Ovary (tissue), 3 donors: Measurements from ENCODE around the gene CCNE1.

Experiments
- EP300 ChIP-seq: sonication (generic); formaldehyde crosslinking; IDR thresholded peaks from one replicate; pipeline ENCODE4 v1.6.1; 2017; ENCODE audit warnings: antibody characterized with exemption
- POLR2A ChIP-seq: fragments of 450-650 bp; IDR thresholded peaks from one replicate; pipeline ENCODE4 v1.6.1; 2017; ENCODE audit warnings: antibody characterized with exemption, mild to moderate bottlenecking, moderate library complexity
- TF ChIP-seq, protein P1 (sequence below), 3 donors: fragments of 450-650 bp in 2 of 3; fragments of 200-600 bp in 1 of 3; IDR thresholded peaks; one replicate each; pipeline versions ENCODE4 v1.5.1 to v1.8.0; 2016 to 2022; ENCODE audit warnings: antibody characterized with exemption in 3 of 3, mild to moderate bottlenecking in 1 of 3
- donor health status: DM: no; HTN: no; CAD: no.

- no peak for TF ChIP-seq POLR2A
- no peak for TF ChIP-seq EP300
- TF ChIP-seq, protein P1, sequence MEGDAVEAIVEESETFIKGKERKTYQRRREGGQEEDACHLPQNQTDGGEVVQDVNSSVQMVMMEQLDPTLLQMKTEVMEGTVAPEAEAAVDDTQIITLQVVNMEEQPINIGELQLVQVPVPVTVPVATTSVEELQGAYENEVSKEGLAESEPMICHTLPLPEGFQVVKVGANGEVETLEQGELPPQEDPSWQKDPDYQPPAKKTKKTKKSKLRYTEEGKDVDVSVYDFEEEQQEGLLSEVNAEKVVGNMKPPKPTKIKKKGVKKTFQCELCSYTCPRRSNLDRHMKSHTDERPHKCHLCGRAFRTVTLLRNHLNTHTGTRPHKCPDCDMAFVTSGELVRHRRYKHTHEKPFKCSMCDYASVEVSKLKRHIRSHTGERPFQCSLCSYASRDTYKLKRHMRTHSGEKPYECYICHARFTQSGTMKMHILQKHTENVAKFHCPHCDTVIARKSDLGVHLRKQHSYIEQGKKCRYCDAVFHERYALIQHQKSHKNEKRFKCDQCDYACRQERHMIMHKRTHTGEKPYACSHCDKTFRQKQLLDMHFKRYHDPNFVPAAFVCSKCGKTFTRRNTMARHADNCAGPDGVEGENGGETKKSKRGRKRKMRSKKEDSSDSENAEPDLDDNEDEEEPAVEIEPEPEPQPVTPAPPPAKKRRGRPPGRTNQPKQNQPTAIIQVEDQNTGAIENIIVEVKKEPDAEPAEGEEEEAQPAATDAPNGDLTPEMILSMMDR (IDR thresholded peaks at IDR 0.05): no peak
Measured at GRCh38 chr19:29807870-29808405, 3.9 kb upstream of the CCNE1 start.
